ENCODE measurements around the gene LY6G6C.
"Not testable (repeated sequence)": the region's sequence is repeated elsewhere in the genome, so short reads cannot be mapped to it uniquely, and the experiment has no call there.

Gene LY6G6C

DNA sequence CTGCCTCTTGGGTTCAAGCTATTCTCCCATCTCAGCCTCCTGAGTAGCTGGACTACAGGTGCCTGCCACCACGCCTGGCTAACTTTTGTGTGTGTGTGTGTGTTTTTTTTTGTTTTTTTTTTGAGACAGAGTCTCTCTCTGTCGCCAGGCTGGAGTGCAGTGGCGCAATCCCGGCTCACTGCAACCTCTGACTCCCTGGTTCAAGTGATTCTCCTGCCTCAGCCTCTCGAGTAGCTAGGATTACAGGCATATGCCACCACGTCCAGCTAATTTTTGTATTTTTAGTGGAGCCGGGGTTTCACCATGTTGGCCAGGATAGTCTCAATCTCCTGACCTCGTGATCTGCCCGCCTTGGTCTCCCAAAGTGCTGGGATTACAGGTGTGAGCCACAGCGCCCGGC lies 12.4 kb downstream of the LY6G6C start:
- in situ Hi-C loops (cut with HindIII; ENCODE audit: low sequenced_read_pairs) = not testable (repeated sequence)

DNA sequence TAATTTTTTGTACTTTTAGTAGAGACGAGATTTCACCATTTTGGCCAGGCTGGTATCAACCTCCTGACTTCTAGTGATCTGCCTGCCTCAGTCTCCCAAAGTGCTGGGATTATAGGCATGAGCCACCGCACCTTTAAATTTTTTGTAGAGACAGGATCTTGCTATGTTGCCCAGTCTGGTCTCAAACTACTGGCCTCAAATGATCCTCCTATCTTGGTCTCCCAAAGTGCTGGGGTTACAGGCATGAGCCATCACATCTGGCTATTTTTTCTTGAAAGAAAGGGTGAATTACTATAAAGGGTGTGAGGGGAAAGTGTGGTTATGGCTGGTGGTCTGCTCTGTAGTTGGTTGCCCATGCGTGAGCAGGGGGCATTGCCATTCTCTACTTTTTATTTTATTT lies 13.3 kb downstream of the LY6G6C start:
- in situ Hi-C loops (cut with HindIII; ENCODE audit: low sequenced_read_pairs) = no loop called here

DNA sequence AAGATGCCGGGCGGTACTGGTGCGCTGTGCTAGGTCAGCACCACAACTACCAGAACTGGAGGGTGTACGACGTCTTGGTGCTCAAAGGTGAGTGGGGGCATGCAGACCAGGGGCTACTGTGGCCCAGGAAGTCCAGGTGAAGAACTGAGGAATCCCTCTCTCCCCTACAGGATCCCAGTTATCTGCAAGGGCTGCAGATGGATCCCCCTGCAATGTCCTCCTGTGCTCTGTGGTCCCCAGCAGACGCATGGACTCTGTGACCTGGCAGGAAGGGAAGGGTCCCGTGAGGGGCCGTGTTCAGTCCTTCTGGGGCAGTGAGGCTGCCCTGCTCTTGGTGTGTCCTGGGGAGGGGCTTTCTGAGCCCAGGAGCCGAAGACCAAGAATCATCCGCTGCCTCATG lies 13.8 kb downstream of the LY6G6C start:
- in situ Hi-C loops (cut with HindIII; ENCODE audit: low sequenced_read_pairs) = no loop called here

DNA sequence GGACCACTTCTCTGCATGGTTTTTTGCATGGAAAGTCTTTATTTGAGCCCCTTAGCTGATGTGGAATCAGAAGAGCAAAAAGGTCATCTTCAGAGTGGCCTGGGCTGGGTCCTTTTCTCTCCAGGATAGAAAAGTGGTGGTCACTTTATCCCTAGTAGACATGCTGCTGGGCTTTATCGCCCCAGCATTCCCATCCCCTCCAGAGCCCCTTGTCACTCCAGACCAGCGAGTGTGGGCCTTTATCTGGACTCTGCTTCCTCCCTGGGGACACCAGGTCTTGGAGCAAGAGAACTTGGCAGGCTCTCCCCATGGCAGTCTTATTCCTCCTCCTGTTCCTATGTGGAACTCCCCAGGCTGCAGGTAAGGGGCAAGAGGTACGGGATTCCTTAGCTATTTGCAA lies 14.9 kb downstream of the LY6G6C start, which contains the start of gene LY6G6F:
Gene LY6G6F, plus strand, starts transcription at position 268 of the 400 bp plus-strand sequence. Its CDS starts 41 bp downstream, at position 309.
- in situ Hi-C loops (cut with HindIII; ENCODE audit: low sequenced_read_pairs) = no loop called here

DNA sequence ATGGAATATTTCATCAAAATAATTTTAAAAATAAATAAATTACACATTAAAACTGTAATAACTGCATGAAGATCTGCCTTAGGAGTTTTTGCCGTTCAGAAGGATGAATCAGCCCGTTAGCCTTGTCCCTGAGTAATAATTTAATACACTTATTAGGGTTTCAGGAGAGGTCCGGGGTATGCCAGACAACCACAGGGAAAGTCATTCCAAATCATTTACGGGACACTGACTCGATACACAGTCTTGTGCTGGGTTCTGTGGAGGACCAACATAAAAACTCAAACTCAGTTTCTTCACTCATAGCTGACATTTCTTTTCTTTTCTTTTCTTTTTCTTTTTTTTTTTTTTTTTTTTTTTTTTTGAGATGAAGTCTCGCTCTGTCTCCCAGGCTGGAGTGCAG lies 15.6 kb downstream of the LY6G6C start:
- in situ Hi-C loops (cut with HindIII; ENCODE audit: low sequenced_read_pairs) = no loop called here

DNA sequence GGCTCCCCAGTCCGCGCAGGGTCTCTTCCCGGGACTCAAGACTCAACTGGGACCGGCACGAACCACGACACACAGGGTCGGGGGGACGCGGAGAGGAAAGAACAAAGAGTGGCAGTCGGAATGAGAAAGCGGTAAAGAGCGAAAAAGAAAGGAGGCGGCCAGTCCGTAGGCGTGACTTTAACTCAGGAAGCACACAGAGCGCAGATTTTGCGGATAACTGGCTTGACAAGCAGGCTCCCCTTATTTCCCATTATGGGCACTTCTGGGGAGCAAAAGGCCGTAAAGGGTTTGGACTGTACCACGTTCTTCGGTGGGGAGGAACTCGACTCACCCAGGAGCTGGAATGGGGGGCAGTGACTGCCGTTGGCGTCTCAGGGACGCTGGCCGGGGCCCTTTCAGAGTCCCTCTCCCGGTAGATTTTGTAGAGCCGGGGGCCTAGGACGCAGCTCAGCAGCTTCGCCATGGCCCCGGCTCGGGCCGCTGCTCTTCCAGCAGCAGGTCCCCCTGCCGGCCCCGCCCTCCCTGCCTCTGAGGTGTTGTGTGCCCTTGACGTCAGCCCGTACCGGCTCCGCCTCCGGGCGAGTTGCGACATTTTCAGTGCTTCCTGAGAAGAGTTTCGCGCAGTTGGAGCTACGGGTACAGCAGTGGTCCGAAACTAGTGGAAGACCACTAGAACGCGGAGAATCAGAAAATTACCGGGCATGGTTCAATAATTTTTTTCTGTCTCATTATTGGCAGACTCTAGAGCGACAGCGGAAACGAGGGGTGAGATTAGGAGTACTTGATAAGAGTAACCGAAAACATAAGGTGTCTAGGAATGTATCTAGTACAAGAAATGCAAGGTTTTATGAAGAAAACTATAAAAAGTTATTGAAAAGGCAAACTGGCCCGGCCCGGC lies 18.5 kb downstream of the LY6G6C start, which contains the start of gene ABHD16A:
Gene ABHD16A, minus strand, starts transcription at position 506 of the 898 bp plus-strand sequence. Its CDS starts 43 bp downstream, at position 463.
- in situ Hi-C loops (cut with HindIII; ENCODE audit: low sequenced_read_pairs) = no loop called here

DNA sequence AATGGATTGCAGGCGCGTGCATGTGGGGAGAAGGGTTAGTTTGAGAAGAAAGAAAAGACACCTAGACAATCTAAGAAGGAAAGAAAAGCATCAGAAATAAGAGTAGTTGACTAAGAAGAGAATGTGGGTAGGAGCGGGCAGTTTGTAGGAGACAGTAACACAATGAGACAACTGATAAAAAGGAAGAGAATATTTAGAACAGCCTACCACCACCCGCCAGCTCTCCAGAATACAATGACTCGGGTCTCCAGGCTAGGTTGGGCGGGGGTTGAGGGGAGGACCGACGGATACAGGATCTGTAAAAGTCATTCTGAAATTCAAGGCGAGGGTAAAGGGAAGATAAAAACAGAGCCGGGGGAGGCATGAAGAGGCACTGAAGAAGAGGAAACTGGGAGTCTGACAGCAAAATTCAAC lies 19.1 kb downstream of the LY6G6C start:
- in situ Hi-C loops (cut with HindIII; ENCODE audit: low sequenced_read_pairs) = no loop called here

DNA sequence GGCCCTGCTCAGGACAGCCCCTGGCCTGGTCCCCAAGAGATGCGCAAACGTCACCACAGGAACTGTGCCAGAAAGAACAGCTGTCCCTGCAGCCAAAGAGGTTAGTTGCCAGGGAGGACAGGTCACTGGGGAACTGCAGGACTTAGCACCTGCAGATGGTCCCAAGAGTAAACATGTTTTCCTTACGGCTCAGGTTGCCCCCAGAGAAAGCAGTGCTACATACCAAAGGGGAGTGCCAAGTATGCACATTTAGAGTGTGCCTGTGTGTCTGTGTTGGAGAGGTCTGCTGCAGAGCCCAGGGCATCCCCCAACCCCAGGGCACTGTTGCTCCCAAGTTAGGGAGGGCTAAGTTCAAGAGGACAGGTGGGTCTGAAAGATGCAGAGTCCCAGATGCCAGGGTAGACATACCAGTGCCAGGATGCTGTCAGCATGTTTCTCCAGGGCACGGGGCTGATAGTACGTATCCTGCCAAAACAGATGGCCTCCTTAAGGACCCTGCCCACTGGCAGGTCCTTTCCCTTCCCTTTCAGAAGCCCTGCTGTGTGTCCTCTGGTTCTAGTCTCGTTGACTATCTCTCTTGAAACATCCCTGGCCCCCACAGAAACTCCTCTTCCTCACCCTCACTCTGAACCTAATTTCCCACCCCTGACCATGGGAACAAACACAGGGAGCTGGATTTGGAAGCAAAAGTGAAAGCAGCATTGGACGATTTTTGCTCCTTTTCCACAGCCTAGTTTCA lies 19.7 kb downstream of the LY6G6C start:
- in situ Hi-C loops (cut with HindIII; ENCODE audit: low sequenced_read_pairs) = no loop called here

DNA sequence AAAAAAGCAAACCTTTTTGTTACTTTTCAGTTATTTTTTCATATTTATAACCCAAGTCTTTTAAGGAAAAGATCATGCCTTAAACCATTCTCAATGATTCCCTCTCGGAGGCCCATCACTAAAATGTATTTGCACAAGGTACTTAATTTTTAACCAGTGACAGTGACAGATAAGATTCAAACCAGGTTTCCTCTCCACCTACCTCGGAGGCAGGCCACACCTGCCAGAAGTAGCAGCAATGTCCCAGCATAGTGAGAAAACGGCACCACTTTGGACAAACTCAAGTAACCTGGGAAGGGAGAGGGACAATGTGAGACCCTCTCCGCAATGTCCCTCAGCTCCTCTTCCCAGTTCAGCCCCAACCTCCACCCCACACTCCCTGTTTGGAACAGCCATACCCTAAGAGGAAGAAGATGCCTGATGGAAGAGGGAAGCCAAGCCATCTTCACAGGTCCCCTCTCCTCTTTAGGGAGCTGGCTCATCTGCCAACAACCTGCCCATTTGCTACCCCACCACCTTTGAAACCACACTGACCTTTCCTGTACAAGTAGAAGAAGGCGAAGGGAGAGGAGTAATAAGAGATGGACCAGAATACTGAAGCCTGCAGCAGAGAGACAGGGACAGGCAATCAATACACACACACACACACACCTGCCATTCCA lies 20.7 kb downstream of the LY6G6C start:
- in situ Hi-C loops (cut with HindIII; ENCODE audit: low sequenced_read_pairs) = no loop called here

DNA sequence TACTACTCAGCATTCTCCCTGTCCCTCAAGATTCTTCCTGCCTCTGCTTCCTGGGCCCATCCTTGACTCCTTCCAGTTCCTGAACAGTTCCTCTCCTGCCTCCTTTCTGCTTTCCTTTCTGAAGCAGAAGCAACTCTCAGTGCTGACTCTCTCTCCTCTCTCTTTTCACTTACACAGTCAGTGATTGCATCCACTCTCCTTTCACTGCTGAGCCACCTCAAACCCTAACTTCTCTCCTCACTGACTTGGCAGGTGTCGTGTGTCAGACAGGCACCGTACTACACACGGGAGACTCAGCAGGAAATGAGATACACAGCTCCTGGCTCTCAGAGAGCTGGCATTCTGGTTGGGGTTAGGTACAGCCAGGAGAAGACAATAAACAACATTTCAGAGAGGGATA lies 24.0 kb downstream of the LY6G6C start:
- in situ Hi-C loops (cut with HindIII; ENCODE audit: low sequenced_read_pairs) = no loop called here

DNA sequence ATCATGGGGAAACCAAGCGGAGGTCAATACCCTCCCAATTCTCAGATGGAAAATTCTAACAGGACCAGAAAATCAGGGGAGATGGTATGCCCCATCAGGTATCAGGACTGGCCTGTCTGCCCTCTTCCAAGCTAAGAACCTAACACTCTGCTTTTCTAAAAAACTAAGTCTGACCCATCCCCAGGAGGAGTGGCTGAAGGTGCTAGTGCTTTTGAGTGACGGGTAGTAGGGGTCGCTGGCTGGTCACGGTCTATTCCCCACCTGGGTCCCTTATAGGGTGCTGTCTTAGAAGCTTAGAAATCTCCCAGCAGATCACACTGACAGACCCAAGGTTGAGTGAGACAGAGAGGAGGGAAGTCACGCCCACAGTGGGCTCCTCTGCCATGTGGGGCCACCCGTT lies 28.0 kb downstream of the LY6G6C start:
- in situ Hi-C loops (cut with HindIII; ENCODE audit: low sequenced_read_pairs) = loop anchor here (5.0 kb wide), 1 partner anchor 39 kb away; no protein-coding TSS in a partner anchor

DNA sequence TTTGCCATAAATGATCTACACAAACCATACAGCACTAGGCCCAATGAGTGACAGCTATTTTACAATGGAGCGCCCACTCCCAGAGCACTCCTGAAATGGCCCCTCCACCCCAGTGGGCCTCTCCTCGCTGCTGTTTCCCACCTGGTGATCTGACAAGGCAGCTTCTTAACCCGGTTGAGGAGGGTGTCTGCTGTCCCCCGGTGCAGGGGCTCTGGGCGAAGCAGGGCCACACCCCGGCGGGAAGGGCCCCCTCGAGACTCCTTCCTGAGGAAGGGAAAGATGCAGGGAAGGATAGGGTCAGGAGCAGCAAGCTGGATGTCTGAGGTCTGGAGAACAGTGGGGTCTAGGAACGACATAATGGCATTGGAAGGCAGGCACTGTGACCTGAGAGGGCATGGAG lies 28.7 kb downstream of the LY6G6C start:
- in situ Hi-C loops (cut with HindIII; ENCODE audit: low sequenced_read_pairs) = loop anchor here (5.0 kb wide), 1 partner anchor 39 kb away; no protein-coding TSS in a partner anchor

DNA sequence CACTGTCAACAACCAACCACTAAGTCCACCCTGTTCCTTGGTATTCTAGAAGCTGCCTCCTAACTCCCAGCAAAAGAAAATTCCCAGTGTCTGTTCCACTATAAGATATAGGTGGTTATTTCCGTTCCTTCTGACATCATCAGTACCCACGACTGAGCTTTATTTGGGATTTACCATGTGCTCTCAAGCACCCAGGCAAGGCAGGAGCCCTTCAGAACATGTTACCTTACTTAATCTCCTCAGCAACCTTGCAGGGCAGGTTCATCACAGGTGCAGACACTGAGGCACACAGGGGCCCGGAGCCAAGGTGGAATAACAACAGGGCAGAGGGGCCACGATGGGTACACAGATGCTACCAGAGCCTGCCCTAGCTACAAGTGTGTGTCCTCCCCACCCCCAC lies 29.2 kb downstream of the LY6G6C start:
- in situ Hi-C loops (cut with HindIII; ENCODE audit: low sequenced_read_pairs) = loop anchor here (5.0 kb wide), 1 partner anchor 40 kb away; no protein-coding TSS in a partner anchor

DNA sequence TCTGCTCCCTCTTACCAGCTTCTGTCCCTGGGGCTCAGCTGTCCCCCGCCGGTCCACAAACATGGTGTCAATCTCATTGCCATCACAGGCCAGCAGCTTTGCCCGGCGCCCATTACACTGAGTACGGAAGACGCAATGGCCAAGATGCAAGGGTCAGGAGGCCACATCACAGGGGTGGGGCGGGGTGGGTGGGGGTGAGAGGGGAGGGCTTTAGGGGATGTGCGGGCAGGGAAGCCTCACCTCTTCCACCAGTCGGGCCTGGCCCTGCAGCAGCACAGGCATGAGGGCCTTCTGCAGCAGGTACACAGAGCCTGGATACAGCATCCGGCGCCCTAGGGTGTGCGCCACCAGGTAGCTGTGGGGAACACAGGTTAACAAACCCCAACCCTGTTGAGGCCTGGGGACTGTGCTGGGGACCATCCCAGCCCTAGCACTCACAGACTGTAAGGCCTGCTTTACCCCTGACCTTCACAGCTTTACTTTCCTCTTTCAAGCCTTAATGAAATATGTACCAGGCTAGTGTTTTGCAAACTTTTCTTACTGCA lies 29.9 kb downstream of the LY6G6C start:
- in situ Hi-C loops (cut with HindIII; ENCODE audit: low sequenced_read_pairs) = loop anchor here (5.0 kb wide), 1 partner anchor 41 kb away; no protein-coding TSS in a partner anchor

DNA sequence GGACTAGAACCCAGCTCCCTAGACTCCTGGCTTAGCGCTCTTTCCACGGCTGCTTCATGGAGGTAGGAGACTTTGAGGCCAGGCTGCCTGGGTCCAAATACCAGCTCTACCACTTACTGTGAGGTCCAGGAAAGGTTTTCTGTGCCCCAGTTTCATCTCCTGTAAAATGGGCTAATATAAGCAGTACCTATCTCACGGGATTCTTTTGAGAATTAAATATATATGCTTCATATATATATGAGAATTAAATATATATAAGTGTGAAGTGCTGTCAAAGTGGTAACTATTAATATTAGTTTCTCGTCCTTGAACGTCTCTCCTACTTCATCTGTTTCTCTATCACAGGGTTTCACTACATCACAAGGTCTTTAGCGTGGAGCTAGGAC lies 30.5 kb downstream of the LY6G6C start:
- in situ Hi-C loops (cut with HindIII; ENCODE audit: low sequenced_read_pairs) = loop anchor here (5.0 kb wide), 1 partner anchor 41 kb away; no protein-coding TSS in a partner anchor

DNA sequence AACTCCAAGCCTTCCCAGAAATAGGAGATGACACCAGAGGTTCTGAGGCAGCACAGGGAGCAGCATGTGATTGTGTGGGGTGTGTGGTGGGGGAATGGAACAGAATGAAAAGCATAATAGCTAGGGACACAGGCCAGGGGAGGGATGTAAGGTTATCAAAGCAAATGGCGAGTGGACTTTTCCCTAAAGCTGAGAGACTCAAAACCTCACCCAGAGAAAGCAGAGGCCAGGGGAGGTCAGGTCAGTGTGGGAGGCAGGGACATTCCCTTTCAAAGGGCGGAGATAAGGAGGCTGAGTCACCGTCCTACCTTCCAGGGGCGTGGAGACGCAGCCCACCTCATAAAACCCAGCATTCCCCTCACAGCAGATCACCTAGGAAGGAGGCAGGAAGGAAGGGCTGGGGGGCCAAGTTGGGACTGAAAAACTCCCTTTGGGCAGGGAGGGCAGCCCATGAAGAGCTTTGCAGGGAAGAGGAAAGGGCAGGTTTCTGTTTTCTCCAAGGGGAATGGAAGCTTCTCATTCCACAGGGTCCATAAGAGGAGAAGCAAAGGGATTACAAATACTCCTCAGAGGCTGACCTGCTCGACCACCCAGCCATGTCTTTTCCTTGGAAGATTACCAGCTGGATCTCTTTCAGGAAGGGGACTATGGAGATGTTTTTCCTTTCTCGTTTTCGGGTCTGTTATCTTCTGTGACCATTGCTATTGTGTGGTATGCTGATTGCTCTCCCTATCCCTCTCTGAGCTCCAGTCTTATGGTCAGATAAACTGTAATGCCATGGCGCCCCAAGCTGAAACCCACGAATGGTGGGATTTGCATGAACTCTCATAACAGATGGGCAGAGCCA lies 31.1 kb downstream of the LY6G6C start:
- in situ Hi-C loops (cut with HindIII; ENCODE audit: low sequenced_read_pairs) = loop anchor here (5.0 kb wide), 1 partner anchor 42 kb away; no protein-coding TSS in a partner anchor

DNA sequence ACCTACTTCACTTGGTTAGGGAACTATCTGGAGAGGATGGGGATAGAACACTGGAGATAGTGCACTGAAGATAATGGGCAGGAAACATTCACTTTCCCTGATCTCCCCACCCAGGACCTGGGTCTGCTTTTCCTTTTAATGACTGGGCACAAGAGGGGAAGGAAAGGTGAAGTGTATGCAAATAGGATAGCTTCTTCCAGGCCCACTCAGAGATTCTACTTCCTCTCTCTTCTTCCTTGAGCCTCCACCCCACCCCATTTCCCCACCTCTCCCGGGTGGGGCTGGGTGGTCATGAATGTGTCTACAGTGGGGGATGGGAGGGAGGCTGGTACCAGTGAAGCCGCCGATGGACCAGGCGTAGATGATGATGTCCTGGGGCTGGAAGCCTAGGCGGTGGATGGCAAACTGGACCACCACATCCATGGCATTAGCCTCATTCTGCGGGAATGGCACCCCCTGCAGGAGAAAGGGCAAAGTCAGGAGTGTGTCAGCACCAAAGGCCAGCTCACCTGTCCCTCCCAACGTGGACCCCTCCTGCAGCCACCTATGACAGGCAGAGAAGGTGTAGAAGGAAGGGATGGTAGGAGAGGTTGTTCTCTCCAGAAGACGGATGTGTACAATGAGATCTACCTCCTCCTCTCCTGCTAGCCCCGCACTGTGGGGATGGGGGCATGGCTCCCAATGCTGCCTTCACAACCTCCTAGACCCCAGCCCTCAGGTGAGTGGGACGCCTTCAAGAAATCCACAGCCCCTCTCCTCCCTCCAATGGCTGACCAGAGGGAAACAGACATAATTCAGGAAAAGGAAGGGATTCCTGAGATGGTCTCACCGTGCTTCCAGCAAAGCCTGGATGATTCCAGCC lies 32.1 kb downstream of the LY6G6C start:
- in situ Hi-C loops (cut with HindIII; ENCODE audit: low sequenced_read_pairs) = loop anchor here (5.0 kb wide), 1 partner anchor 43 kb away; no protein-coding TSS in a partner anchor

DNA sequence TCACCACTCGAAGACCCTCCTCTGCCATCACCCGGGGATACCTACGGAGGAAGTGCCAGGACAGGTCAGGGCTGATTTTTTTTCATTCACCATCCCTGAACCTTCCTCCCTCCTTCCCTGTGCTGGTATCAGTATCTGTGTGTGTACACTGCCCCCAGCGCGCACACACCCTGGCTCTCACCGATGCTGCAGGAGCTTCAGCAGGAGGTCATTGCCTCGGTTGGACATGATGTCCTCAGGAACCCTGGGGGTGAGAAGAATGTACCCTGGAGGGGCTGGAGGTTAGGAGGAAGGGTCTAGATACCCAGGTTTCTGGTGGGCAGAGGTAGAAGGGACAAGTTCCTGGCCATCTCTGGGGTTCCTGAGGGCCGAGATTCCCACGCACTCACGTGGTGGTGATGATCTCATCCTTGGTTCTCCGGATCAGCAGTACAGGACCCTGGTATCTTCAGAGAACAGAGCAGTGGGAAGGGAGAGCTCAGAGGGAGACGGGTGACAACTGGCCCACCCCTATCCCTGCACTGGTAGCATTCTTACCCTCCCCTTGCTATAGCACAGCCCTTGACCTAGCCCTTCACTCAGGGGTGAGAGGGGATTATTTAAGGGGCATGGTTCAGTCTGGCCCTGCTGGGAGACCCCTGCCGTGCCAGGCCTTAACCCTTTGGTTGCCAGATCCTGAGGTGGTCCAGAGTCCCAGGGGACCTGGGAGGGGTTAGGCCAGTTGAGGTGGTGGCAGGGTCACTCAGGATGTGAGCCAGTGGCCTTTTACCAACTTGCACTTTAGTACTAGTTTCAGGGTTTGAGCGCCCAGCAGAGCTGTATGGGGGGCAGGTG lies 33.5 kb downstream of the LY6G6C start:
- in situ Hi-C loops (cut with HindIII; ENCODE audit: low sequenced_read_pairs) = no loop called here
